H9 (cell line): Measurements from ENCODE around the gene KANK2. TPM values are rescaled to one million over a fixed set of nuclear protein-coding genes. Genes with fewer than 3 reads are reported as not detected.

Experiments used
- DNase-seq: peaks from one replicate; pipeline ENCODE4 v3.0.0-alpha.2; 2017
- H2AFZ ChIP-seq: one replicate; pipeline ENCODE4 v1.6.1; 2013; ENCODE audit warnings: mild to moderate bottlenecking, low read length, control low read depth, moderate library complexity
- H2AK5ac ChIP-seq: 2 replicates; pipeline ENCODE4 v1.6.1; 2013; ENCODE audit warnings: low read length, control low read depth, mixed read lengths; ENCODE audit not compliant: insufficient read length
- H2BK120ac ChIP-seq: one replicate; pipeline ENCODE4 v1.6.1; 2013; ENCODE audit warnings: low read depth, mild to moderate bottlenecking, low read length, control low read depth, inconsistent platforms; ENCODE audit not compliant: poor library complexity, severe bottlenecking
- H2BK12ac ChIP-seq: 2 replicates; pipeline ENCODE4 v1.6.1; 2013; ENCODE audit warnings: low read length, control low read depth, mixed read lengths, low read depth; ENCODE audit not compliant: insufficient read length
- H2BK15ac ChIP-seq: 2 replicates; pipeline ENCODE4 v1.6.1; 2013; ENCODE audit warnings: low read depth, low read length, control low read depth
- H2BK20ac ChIP-seq: one replicate; pipeline ENCODE4 v1.6.1; 2013; ENCODE audit warnings: low read depth, mild to moderate bottlenecking, low read length, control low read depth, inconsistent platforms; ENCODE audit not compliant: poor library complexity, severe bottlenecking
- H2BK5ac ChIP-seq: 2 replicates; pipeline ENCODE4 v1.6.1; 2013; ENCODE audit warnings: low read length, control low read depth, mixed read lengths; ENCODE audit not compliant: insufficient read length
- H3K14ac ChIP-seq: 2 replicates; pipeline ENCODE4 v1.6.1; 2013; ENCODE audit warnings: low read length, control low read depth; ENCODE audit not compliant: insufficient read depth
- H3K18ac ChIP-seq: 2 replicates; pipeline ENCODE4 v1.6.1; 2013; ENCODE audit warnings: low read depth, mild to moderate bottlenecking, mixed read lengths, low read length, control low read depth; ENCODE audit not compliant: insufficient read length
- H3K23ac ChIP-seq: 2 replicates; pipeline ENCODE4 v1.6.1; 2013; ENCODE audit warnings: low read length, control low read depth, mixed read lengths, low read depth; ENCODE audit not compliant: insufficient read length
- H3K23me2 ChIP-seq: 2 replicates; pipeline ENCODE4 v1.6.1; 2013; ENCODE audit warnings: low read depth, mild to moderate bottlenecking, mixed read lengths, low read length, control low read depth; ENCODE audit not compliant: insufficient read length, poor library complexity, severe bottlenecking
- H3K27ac ChIP-seq: 2 replicates; pipeline ENCODE4 v1.5.1; 2013; ENCODE audit warnings: low read length, control low read depth, mixed read lengths, low read depth; ENCODE audit not compliant: insufficient read length
- H3K27me3 ChIP-seq: 2 replicates; pipeline ENCODE4 v1.6.1; 2013; ENCODE audit warnings: low read length, control low read depth, inconsistent platforms; ENCODE audit not compliant: insufficient read depth
- H3K4ac ChIP-seq: 2 replicates; pipeline ENCODE4 v1.6.1; 2013; ENCODE audit warnings: low read depth, mild to moderate bottlenecking, control low read depth, inconsistent platforms, low read length, moderate library complexity
- H3K4me1 ChIP-seq: 2 replicates; pipeline ENCODE4 v1.6.1; 2013; ENCODE audit warnings: low read length, control low read depth, inconsistent platforms; ENCODE audit not compliant: insufficient read depth
- H3K4me2 ChIP-seq: 2 replicates; pipeline ENCODE4 v1.6.1; 2013; ENCODE audit warnings: low read length, control low read depth, mixed read lengths; ENCODE audit not compliant: insufficient read length, insufficient read depth
- H3K56ac ChIP-seq: 2 replicates; pipeline ENCODE4 v1.6.1; 2013; ENCODE audit warnings: low read depth, mild to moderate bottlenecking, mixed read lengths, low read length, control low read depth; ENCODE audit not compliant: insufficient read length
- H3K79me1 ChIP-seq: 2 replicates; pipeline ENCODE4 v1.6.1; 2013; ENCODE audit warnings: low read depth, mild to moderate bottlenecking, moderate library complexity, low read length, control low read depth, inconsistent platforms; ENCODE audit not compliant: insufficient read depth, poor library complexity, severe bottlenecking
- H3K79me2 ChIP-seq: 2 replicates; pipeline ENCODE4 v1.6.1; 2013; ENCODE audit warnings: low read length, control low read depth, inconsistent platforms; ENCODE audit not compliant: insufficient read depth
- H3K9ac ChIP-seq: 2 replicates; pipeline ENCODE4 v1.6.1; 2013; ENCODE audit warnings: low read length, control low read depth, mixed read lengths; ENCODE audit not compliant: insufficient read length; ENCODE audit errors: extremely low read depth
- H3K9me3 ChIP-seq: one replicate; pipeline ENCODE4 v1.6.1; 2013; ENCODE audit warnings: low read depth, low read length, inconsistent platforms; ENCODE audit not compliant: control insufficient read depth
- H3T11ph ChIP-seq: one replicate; pipeline ENCODE4 v1.6.1; 2013; ENCODE audit warnings: mild to moderate bottlenecking, low read length, control low read depth, inconsistent platforms
- H4K20me1 ChIP-seq: one replicate; pipeline ENCODE4 v1.6.1; 2013; ENCODE audit not compliant: control insufficient read depth, insufficient read length, insufficient read depth
- H4K5ac ChIP-seq: 2 replicates; pipeline ENCODE4 v1.6.1; 2013; ENCODE audit warnings: low read depth, mild to moderate bottlenecking, mixed read lengths, low read length, control low read depth; ENCODE audit not compliant: insufficient read length
- H4K8ac ChIP-seq: replicated peaks from 2 replicates; pipeline ENCODE4 v1.6.1; 2013; ENCODE audit warnings: low read length, control low read depth, mixed read lengths, low read depth; ENCODE audit not compliant: insufficient read length
- H4K91ac ChIP-seq: 2 replicates; pipeline ENCODE4 v1.6.1; 2013; ENCODE audit warnings: low read depth, mild to moderate bottlenecking, moderate library complexity, mixed read lengths, low read length, control low read depth; ENCODE audit not compliant: insufficient read length
- H3K27ac Mint-ChIP-seq, 3 experiments: 2 replicates in 2 of 3; 3 replicates in 1 of 3; pipeline ENCODE4 v1.8.0; 2020 to 2021; ENCODE audit warnings: mixed read lengths in 3 of 3, mild to moderate bottlenecking in 1 of 3, moderate library complexity in 1 of 3
- H3K27me3 Mint-ChIP-seq: 2 replicates; pipeline ENCODE4 v1.8.0; 2021; ENCODE audit warnings: low read depth, mild to moderate bottlenecking, moderate library complexity, mixed read lengths
- H3K36me3 Mint-ChIP-seq, 3 experiments: 2 replicates in 2 of 3; 3 replicates in 1 of 3; pipeline ENCODE4 v1.8.0; 2020 to 2021; ENCODE audit warnings: low read depth in 3 of 3, mixed read lengths in 3 of 3; ENCODE audit not compliant: insufficient read depth in 1 of 3
- H3K4me1 Mint-ChIP-seq, 2 experiments: 2 replicates each; pipeline ENCODE4 v1.8.0; 2020; ENCODE audit warnings: mixed read lengths in 2 of 2
- H3K4me3 Mint-ChIP-seq, 2 experiments: 2 replicates in 1 of 2; 3 replicates in 1 of 2; pipeline ENCODE4 v1.8.0; 2020 to 2021; ENCODE audit warnings: mild to moderate bottlenecking in 2 of 2, mixed read lengths in 2 of 2, moderate library complexity in 1 of 2
- H3K9me3 Mint-ChIP-seq, 2 experiments: 2 replicates in 1 of 2; 3 replicates in 1 of 2; pipeline ENCODE4 v1.8.0; 2020; ENCODE audit warnings: mild to moderate bottlenecking in 2 of 2, mixed read lengths in 2 of 2, moderate library complexity in 1 of 2
- WGBS: extraction: QIAGEN DNeasy Blood & Tissue Kit; methylation state at CpG from one replicate; pipeline ENCODE4 v1.1.7; 2013; ENCODE audit warnings: missing lambda C conversion rate, low lambda C conversion rate, mixed read lengths; ENCODE audit not compliant: insufficient read length; ENCODE audit errors: extremely low coverage; 5-methylcytosine and 5-hydroxymethylcytosine counted together
- total RNA-seq: library from RNA; stranded (reverse); gene quantifications from 2 replicates; pipeline ENCODE4 v1.2.1, GENCODE V29; 2021
- TF ChIP-seq, protein P1 (sequence below): fragments of 200-600 bp; sonication (generic); conservative IDR thresholded peaks from 3 replicates; pipeline ENCODE4 v1.8.0; 2021; ENCODE audit warnings: antibody characterized with exemption, mild to moderate bottlenecking

KANK2 gene
- total RNA-seq, 1 experiment from 2014 or later, result 42.0 TPM

DNA sequence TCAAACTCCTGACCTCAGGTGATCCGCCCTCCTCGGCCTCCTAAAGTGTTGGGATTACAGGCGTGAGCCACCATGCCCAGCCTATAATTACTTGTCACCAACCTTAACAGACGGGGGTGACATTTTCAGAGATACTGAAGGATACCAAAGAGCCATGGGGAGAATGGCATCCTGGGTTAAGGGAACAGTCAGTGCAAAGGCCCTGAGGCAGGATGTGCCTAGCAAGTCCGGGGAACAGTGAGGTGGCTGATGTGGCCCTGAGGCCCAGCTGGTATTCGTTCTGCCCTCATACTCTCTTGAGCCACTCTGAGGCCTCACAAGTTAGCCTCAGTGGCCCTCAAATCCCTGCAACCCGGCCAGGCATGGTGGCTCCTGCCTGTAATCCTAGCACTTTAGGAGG lies 27.1 kb upstream of the KANK2 start:
- no peaks in the 10 kb centered on the region for H4K20me1 ChIP-seq
- H3K4ac ChIP-seq, result no peak overlapping the region
- no peak overlapping the region for H2BK20ac ChIP-seq
- H3K27me3 Mint-ChIP-seq, result no peaks in the 10 kb centered on the region
- TF ChIP-seq, protein P1, sequence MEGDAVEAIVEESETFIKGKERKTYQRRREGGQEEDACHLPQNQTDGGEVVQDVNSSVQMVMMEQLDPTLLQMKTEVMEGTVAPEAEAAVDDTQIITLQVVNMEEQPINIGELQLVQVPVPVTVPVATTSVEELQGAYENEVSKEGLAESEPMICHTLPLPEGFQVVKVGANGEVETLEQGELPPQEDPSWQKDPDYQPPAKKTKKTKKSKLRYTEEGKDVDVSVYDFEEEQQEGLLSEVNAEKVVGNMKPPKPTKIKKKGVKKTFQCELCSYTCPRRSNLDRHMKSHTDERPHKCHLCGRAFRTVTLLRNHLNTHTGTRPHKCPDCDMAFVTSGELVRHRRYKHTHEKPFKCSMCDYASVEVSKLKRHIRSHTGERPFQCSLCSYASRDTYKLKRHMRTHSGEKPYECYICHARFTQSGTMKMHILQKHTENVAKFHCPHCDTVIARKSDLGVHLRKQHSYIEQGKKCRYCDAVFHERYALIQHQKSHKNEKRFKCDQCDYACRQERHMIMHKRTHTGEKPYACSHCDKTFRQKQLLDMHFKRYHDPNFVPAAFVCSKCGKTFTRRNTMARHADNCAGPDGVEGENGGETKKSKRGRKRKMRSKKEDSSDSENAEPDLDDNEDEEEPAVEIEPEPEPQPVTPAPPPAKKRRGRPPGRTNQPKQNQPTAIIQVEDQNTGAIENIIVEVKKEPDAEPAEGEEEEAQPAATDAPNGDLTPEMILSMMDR, result no peak
- no peak overlapping the region for H4K5ac ChIP-seq
- H2BK15ac ChIP-seq, result no peak overlapping the region
- no peak overlapping the region for H3K18ac ChIP-seq
- H3K79me1 ChIP-seq, result no peaks in the 10 kb centered on the region
- no peak overlapping the region for H3K23ac ChIP-seq
- H2BK5ac ChIP-seq, result no peak overlapping the region
- H3K79me2 ChIP-seq, result no peaks in the 10 kb centered on the region
- DNase-seq, result no peak
- no peak overlapping the region for H2BK12ac ChIP-seq
- no peak overlapping the region for H3K56ac ChIP-seq
- H3K27ac Mint-ChIP-seq, result no peak overlapping the region
- H3K27ac ChIP-seq, result no peak overlapping the region
- no CpG with 5 or more reads among the region's 7 CpGs for WGBS
- peaks cover 6% of the 10 kb centered on the region for H3K9me3 ChIP-seq
- no peak overlapping the region for H3T11ph ChIP-seq
- no peak overlapping the region for H3K14ac ChIP-seq
- no peak overlapping the region for H4K8ac ChIP-seq
- no peaks in the 10 kb centered on the region for H3K27me3 ChIP-seq
- H2AFZ ChIP-seq, result no peak overlapping the region
- no peak overlapping the region for H3K4me2 ChIP-seq
- peaks cover 2 to 10% of the 10 kb centered on the region in 2 experiments; a peak in 3 of 4 replicates for H3K4me1 Mint-ChIP-seq
- peaks cover 31 to 55% (median 52%) of the 10 kb centered on the region in 3 experiments for H3K36me3 Mint-ChIP-seq
- H3K9me3 Mint-ChIP-seq, result peaks cover 16% of the 10 kb centered on the region in 2 experiments
- no peak overlapping the region for H2AK5ac ChIP-seq
- H2BK120ac ChIP-seq, result no peak overlapping the region
- no peaks in the 10 kb centered on the region for H3K23me2 ChIP-seq
- H3K9ac ChIP-seq, result no peak overlapping the region
- no peak overlapping the region for H4K91ac ChIP-seq
- no peaks in the 10 kb centered on the region for H3K4me1 ChIP-seq
- no peak overlapping the region for H3K4me3 Mint-ChIP-seq
